Measurements from ENCODE around the gene DYNC1LI1. TPM values are rescaled to one million over a fixed set of nuclear protein-coding genes. Genes with fewer than 3 reads are reported as not detected.

Gene DYNC1LI1
- total RNA-seq, 8 experiments from 2014 or later = 31.2 to 79.8 (median 66.4) TPM

GRCh38 chr3:32577174-32577573 is 6.5 kb upstream of the DYNC1LI1 start:
- H3K27ac ChIP-seq = no peak overlapping the region
- peaks cover 0 to 5% of the 10 kb centered on the region in 2 donors for H3K4me1 ChIP-seq (replicated peaks in 1 of 2)
- WGBS, 10 experiments = 0 to 100% (median 86%) methylated on average over 1 to 2 of the region's 2 CpGs; no CpG with 5 or more reads in 2 of the 10 experiments
- in situ Hi-C loops (cut with MboI; ENCODE audit: low pct_unique_long_range_greater_than_20kb in 2 of 9, low sequenced_read_pairs in 9 of 9, unreplicated experiment in 9 of 9) = no loop called here
- no peak overlapping the region for H3K4me3 ChIP-seq
- ATAC-seq (replicated peaks in 6 of 8) = peak in 2 of 8 experiments; percentile 57 to 63

GRCh38 chr3:32575451-32576113 is 4.9 kb upstream of the DYNC1LI1 start:
- H3K4me1 ChIP-seq (replicated peaks in 1 of 2) = peaks cover 0 to 11% of the 10 kb centered on the region in 2 donors
- ATAC-seq (replicated peaks in 6 of 8) = no peak
- in situ Hi-C loops (cut with MboI; ENCODE audit: low pct_unique_long_range_greater_than_20kb in 2 of 9, low sequenced_read_pairs in 9 of 9, unreplicated experiment in 9 of 9) = no loop called here
- no peak overlapping the region for H3K27ac ChIP-seq
- WGBS, 10 experiments = 60 to 100% (median 93%) methylated on average over 1 to 2 of the region's 2 CpGs
- no peak overlapping the region for H3K4me3 ChIP-seq

GRCh38 chr3:32571192-32571485 is 481 bp upstream of the DYNC1LI1 start:
- WGBS, 10 experiments = 0 to 7% (median 0%) methylated on average over 1 to 12 of the region's 14 CpGs; no CpG with 5 or more reads in 5 of the 10 experiments
- peak overlapping the region; percentile 59 to 88 (median 76) for H3K4me3 ChIP-seq
- in situ Hi-C loops (cut with MboI; ENCODE audit: low pct_unique_long_range_greater_than_20kb in 2 of 9, low sequenced_read_pairs in 9 of 9, unreplicated experiment in 9 of 9) = no loop called here
- H3K4me1 ChIP-seq (replicated peaks in 1 of 2) = peaks cover 7 to 19% of the 10 kb centered on the region in 2 donors
- H3K27ac ChIP-seq = peak overlapping the region; percentile 97
- peak; percentile 61 to 79 (median 74) for ATAC-seq (replicated peaks in 6 of 8)

GRCh38 chr3:32569540-32570420 is 878 bp downstream of the DYNC1LI1 start:
- in situ Hi-C loops (cut with MboI; ENCODE audit: low pct_unique_long_range_greater_than_20kb in 2 of 9, low sequenced_read_pairs in 9 of 9, unreplicated experiment in 9 of 9) = no loop called here
- WGBS, 10 experiments = 0 to 13% (median 0%) methylated on average over 1 to 12 of the region's 40 CpGs
- H3K4me1 ChIP-seq (replicated peaks in 1 of 2) = peaks cover 7 to 14% of the 10 kb centered on the region in 2 donors
- peak overlapping the region; percentile 59 to 88 (median 76) for H3K4me3 ChIP-seq
- peak; percentile 30 to 62 (median 50) for ATAC-seq (replicated peaks in 6 of 8)
- H3K27ac ChIP-seq = peak overlapping the region; percentile 97

- in situ Hi-C loops (cut with MboI; ENCODE audit: low pct_unique_long_range_greater_than_20kb in 2 of 9, low sequenced_read_pairs in 9 of 9, unreplicated experiment in 9 of 9) = no loop called here
- H3K27ac ChIP-seq = no peak overlapping the region
These were observed 1.7 kb downstream of the DYNC1LI1 start for GRCh38 chr3:32568953-32569352.

GRCh38 chr3:32564195-32564594 is 6.5 kb downstream of the DYNC1LI1 start:
- in situ Hi-C loops (cut with MboI; ENCODE audit: low pct_unique_long_range_greater_than_20kb in 2 of 9, low sequenced_read_pairs in 9 of 9, unreplicated experiment in 9 of 9) = no loop called here
- Histone ChIP-seq H3K27ac (no peak overlapping the region), H3K4me3 (no peak overlapping the region), H3K4me1 (replicated peaks in 1 of 2) (peaks cover 7 to 8% of the 10 kb centered on the region in 2 donors)
- WGBS, 10 experiments = 100% methylated on average over 1 of the region's 1 CpG; no CpG with 5 or more reads in 6 of the 10 experiments
- ATAC-seq (replicated peaks in 6 of 8) = no peak

More at GRCh38 chr3:32568953-32569352, 1.7 kb downstream of the DYNC1LI1 start:
- WGBS, 10 experiments = 19 to 100% (median 81%) methylated on average over 1 to 2 of the region's 2 CpGs
- ATAC-seq (replicated peaks in 6 of 8) = no peak
- Histone ChIP-seq H3K4me1 (replicated peaks in 1 of 2) (peaks cover 7 to 14% of the 10 kb centered on the region in 2 donors), H3K4me3 (peak overlapping the region; percentile 59 to 88 (median 76))

GRCh38 chr3:32562640-32563039 is 8.0 kb downstream of the DYNC1LI1 start:
- 83 to 100% (median 96%) methylated on average over 2 to 7 of the region's 7 CpGs for WGBS, 10 experiments
- in situ Hi-C loops (cut with MboI; ENCODE audit: low pct_unique_long_range_greater_than_20kb in 2 of 9, low sequenced_read_pairs in 9 of 9, unreplicated experiment in 9 of 9) = no loop called here
- H3K27ac ChIP-seq = no peak overlapping the region

GRCh38 chr3:32557640-32558352 is 12.9 kb downstream of the DYNC1LI1 start:
- no peak overlapping the region for H3K4me3 ChIP-seq
- in situ Hi-C loops (cut with MboI; ENCODE audit: low pct_unique_long_range_greater_than_20kb in 2 of 9, low sequenced_read_pairs in 9 of 9, unreplicated experiment in 9 of 9) = no loop called here
- H3K27ac ChIP-seq = no peak overlapping the region
- 58 to 100% (median 89%) methylated on average over 1 to 3 of the region's 3 CpGs; no CpG with 5 or more reads in 1 of the 10 experiments for WGBS, 10 experiments
- H3K4me1 ChIP-seq (replicated peaks in 1 of 2) = no peaks in the 10 kb centered on the region
- ATAC-seq (replicated peaks in 6 of 8) = peak in 1 of 8 experiments; percentile 71

More at GRCh38 chr3:32562640-32563039, 8.0 kb downstream of the DYNC1LI1 start:
- no peaks in the 10 kb centered on the region for H3K4me1 ChIP-seq (replicated peaks in 1 of 2)
- no peak overlapping the region for H3K4me3 ChIP-seq
- no peak for ATAC-seq (replicated peaks in 6 of 8)

- WGBS, 10 experiments = 52 to 100% (median 95%) methylated on average over 1 to 3 of the region's 3 CpGs; no CpG with 5 or more reads in 3 of the 10 experiments
- in situ Hi-C loops (cut with MboI; ENCODE audit: low pct_unique_long_range_greater_than_20kb in 2 of 9, low sequenced_read_pairs in 9 of 9, unreplicated experiment in 9 of 9) = no loop called here
- H3K4me1 ChIP-seq (replicated peaks in 1 of 2) = no peaks in the 10 kb centered on the region
- no peak for ATAC-seq (replicated peaks in 6 of 8)
- H3K27ac ChIP-seq = no peak overlapping the region
- no peak overlapping the region for H3K4me3 ChIP-seq
These were observed 14.3 kb downstream of the DYNC1LI1 start for GRCh38 chr3:32556332-32556731.

- Histone ChIP-seq H3K4me1 (replicated peaks in 1 of 2) (no peaks in the 10 kb centered on the region), H3K27ac (no peak overlapping the region), H3K4me3 (no peak overlapping the region)
- no peak for ATAC-seq (replicated peaks in 6 of 8)
- in situ Hi-C loops (cut with MboI; ENCODE audit: low pct_unique_long_range_greater_than_20kb in 2 of 9, low sequenced_read_pairs in 9 of 9, unreplicated experiment in 9 of 9) = no loop called here
These were observed 16.7 kb downstream of the DYNC1LI1 start for GRCh38 chr3:32553973-32554372.

GRCh38 chr3:32553459-32553858 is 17.2 kb downstream of the DYNC1LI1 start:
- Histone ChIP-seq H3K4me3 (no peak overlapping the region), H3K4me1 (replicated peaks in 1 of 2) (no peaks in the 10 kb centered on the region), H3K27ac (no peak overlapping the region)
- in situ Hi-C loops (cut with MboI; ENCODE audit: low pct_unique_long_range_greater_than_20kb in 2 of 9, low sequenced_read_pairs in 9 of 9, unreplicated experiment in 9 of 9) = no loop called here
- ATAC-seq (replicated peaks in 6 of 8) = no peak
- WGBS, 10 experiments = 60 to 100% (median 100%) methylated on average over 1 to 2 of the region's 2 CpGs; no CpG with 5 or more reads in 2 of the 10 experiments

- Histone ChIP-seq H3K27ac (no peak overlapping the region), H3K4me1 (replicated peaks in 1 of 2) (no peaks in the 10 kb centered on the region), H3K4me3 (no peak overlapping the region)
- WGBS, 10 experiments = 83 to 100% (median 100%) methylated on average over 1 of the region's 1 CpG; no CpG with 5 or more reads in 2 of the 10 experiments
- no peak for ATAC-seq (replicated peaks in 6 of 8)
- in situ Hi-C loops (cut with MboI; ENCODE audit: low pct_unique_long_range_greater_than_20kb in 2 of 9, low sequenced_read_pairs in 9 of 9, unreplicated experiment in 9 of 9) = no loop called here
These were observed 18.6 kb downstream of the DYNC1LI1 start for GRCh38 chr3:32552013-32552412.

GRCh38 chr3:32551496-32551895 is 19.2 kb downstream of the DYNC1LI1 start:
- H3K4me3 ChIP-seq = no peak overlapping the region
- H3K4me1 ChIP-seq (replicated peaks in 1 of 2) = no peaks in the 10 kb centered on the region
- in situ Hi-C loops (cut with MboI; ENCODE audit: low pct_unique_long_range_greater_than_20kb in 2 of 9, low sequenced_read_pairs in 9 of 9, unreplicated experiment in 9 of 9) = no loop called here
- ATAC-seq (replicated peaks in 6 of 8) = peak in 1 of 8 experiments; percentile 31
- no peak overlapping the region for H3K27ac ChIP-seq
